HG02970 (cell line): Measurements from ENCODE around the gene ENTREP1.
"Not testable (repeated sequence)": the region's sequence is repeated elsewhere in the genome, so short reads cannot be mapped to it uniquely, and the experiment has no call there.

Source experiments
- ATAC-seq: cut with Tn5 transposase; IDR thresholded peaks from one replicate; pipeline ENCODE4 v1.9.1; 2021; ENCODE audit warnings: mild to moderate bottlenecking, moderate library complexity, moderate number of reproducible peaks; ENCODE audit not compliant: unreplicated experiment, low FRiP score

The ENTREP1 gene

DNA sequence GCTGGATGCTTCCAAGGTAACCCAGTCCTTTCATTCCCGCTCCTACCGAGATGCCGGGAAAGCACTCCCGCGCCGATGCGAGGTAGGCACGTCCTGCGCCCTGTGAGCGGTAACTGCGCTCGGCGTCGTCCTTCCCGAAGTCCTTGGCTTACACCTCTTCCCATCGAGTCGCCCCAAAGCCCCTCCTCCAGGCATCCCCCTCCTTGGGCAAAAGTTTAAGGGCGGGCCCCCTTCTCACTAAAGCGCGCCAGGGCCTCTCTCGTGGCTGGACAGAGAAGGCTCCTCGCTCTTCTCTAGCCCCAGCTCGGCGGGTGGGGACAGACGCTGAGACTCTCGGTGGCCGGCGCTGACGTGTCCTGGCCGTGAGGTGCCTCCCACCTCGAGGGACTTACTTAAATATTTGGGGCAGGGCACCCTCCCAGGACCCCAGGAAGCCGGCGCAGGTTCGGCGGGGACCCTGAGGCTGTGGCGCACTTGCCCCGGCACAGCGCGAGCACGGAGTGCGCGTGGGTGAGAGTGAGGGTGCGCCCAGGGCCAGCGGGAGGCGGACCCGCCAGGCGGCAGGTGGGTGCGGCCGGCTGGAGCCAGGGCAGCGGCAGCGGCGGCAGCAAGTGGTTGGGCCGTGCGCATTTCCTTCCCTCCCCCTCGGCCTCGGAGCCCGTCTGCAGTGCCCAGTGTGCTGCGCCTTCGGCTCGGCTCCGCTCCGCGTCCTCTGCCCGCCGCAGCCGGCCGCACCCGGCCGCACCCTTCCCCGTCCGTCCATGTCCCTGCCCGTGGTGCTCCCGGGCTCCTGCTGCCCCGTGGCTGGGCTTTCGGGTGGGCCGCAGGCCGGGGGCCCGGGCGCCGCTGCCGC is at the start of gene ENTREP1:
Gene ENTREP1, plus strand, starts transcription at position 667 of the 853 bp plus-strand sequence. Its CDS starts 95 bp downstream, at position 762.
- ATAC-seq = no peak

DNA sequence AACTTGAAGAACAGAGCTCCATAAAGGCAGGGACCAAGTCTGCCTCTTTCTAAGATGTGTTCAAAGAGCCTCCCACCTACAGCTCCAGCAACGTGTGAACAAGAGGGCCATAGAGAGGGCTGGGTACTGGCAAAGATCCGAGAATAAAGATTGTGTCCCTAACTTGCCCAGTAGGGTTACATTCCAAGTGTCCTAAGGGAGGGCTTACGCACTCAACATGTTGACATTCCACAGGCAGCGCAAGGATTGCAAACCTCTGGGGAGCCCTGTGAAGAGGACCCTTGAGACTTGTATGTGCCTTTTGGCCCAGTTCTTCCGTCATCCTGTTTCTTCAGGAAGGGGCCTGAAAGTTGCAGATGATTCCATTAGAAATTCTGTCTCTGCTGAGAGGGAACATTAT is 48.2 kb upstream of the ENTREP1 start:
- no peak for ATAC-seq

DNA sequence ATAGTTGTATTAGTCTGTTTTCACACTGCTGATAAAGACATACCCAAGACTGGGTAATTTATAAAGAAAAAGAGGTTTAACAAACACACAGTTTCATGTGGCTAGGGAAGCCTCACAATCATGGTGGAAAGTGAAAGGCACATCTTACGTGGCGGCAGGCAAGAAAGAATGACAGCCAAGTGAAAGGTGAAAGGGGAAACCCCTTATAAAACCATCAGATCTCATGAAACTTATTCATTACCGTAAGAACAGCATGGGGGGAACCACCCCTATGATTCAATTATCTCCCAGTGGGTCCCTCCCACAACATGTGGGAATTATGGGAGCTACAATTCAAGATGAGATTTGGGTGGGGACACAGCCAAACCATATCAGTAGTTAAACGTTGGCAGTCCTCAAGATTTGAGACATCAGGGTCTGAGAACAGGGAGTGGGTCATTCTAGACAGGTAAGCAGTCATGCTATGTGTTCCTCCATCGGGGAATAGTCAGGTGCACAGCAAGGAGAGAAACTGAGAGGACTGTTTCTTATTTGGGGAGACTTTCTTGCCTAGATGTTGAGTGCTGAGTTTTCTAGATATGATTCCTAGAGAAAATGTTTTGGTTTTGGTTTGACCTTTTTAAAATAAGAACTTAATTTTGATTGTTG is 45.8 kb upstream of the ENTREP1 start:
- no peak for ATAC-seq

- no peak for ATAC-seq
Measured at GRCh38 chr9:69279733-69280132, 45.3 kb upstream of the ENTREP1 start.

GRCh38 chr9:69283003-69283402 is 42.0 kb upstream of the ENTREP1 start:
- no peak for ATAC-seq

GRCh38 chr9:69292078-69292477 is 32.9 kb upstream of the ENTREP1 start:
- ATAC-seq = no peak

GRCh38 chr9:69293156-69293555 is 31.9 kb upstream of the ENTREP1 start:
- ATAC-seq = no peak

GRCh38 chr9:69295872-69296552 is 29.0 kb upstream of the ENTREP1 start:
- ATAC-seq = no peak

GRCh38 chr9:69297300-69297980 is 27.6 kb upstream of the ENTREP1 start:
- ATAC-seq = no peak

DNA sequence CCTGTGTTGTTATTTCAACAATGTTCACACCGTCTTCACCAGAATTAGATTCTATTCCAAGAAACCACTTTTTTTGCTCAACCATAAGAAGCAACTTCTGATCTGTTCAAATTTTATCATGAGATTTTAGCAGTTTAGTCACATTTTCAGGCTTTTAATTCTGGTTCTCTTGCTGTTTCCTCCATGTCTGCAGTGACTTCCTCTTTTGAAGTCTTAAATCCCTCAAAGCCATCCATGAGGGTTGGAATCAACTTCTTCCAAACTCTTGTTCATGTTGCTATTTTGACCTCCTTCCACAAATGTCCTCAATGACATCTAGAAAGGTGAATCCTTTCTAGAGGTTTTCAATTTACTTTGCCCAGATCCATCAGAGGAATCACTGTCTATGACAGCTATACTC is 25.7 kb upstream of the ENTREP1 start:
- ATAC-seq = no peak

DNA sequence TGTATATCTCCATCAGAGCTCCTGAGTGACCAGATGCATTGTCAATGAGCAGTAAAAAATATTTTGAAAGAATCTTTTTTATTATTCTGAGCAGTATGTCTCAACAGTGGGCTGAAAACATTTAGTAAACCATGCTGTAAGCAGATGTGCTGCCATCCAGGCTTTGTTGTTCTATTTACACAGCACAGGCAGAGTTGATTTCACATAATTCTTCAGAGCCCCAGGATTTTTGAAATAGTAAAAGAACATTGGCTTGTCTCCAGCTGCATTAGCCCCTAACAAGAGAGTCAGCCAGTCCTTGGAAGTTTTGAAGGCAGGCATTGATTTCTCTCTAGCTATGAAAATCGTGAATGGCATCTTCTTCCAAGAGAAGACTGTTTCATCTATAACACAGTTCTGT is 25.2 kb upstream of the ENTREP1 start:
- ATAC-seq = no peak

DNA sequence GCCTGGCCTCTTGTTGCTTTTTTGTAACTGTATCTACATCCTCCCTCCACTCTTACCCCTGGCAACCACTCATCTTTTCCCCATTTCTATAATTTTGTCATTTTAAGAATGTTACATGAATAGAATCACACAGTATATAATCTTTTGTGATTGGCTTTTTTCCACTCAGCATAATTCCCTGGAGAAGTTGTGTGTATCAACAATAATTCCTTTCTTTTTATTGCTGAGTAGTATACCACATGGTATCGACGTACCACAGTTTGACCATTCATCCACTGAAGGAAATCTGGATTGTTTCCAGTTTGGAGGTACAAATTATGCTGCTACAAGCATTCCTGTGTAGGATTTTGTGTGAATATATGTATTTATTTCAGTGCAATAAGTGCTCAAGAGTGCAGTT is 21.7 kb upstream of the ENTREP1 start:
- ATAC-seq = no peak

- ATAC-seq = not testable (repeated sequence)
Measured at GRCh38 chr9:69306895-69307445, 18.0 kb upstream of the ENTREP1 start.

DNA sequence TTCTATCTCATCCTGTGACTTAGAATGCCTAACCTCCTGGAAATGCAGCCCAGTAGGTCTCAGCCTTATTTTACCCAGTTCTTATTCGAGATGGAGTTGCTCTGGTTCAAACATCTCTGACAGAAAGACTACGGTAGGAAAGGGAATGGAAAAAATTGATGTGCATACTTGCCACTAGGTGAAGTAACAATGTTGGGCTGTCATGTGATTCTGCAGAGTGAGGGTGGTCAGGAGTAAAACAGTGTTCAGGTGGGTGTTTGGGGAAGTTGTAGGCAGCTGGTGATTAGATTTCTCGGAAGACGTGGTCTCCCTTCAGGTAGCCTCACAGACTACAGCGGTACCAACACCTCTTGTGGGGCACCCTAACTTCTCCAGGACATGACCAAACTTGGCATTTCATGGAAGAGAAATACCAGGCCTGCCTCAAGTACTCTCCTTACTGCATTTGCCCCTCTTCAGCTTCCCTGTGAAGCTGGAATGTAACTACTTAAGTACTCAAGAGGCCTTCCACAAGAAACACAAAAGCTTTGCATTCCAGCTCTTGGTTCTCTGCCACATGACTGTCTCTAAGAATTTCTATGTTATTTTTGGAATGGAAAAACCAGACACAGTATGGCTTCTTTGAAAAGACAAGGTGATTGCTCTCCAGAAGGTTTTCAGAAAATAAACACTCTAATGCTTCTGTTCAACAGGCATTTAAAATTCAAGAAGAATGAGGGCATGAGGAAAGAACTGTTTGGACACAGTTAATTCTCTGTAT is 17.4 kb upstream of the ENTREP1 start:
- no peak for ATAC-seq

DNA sequence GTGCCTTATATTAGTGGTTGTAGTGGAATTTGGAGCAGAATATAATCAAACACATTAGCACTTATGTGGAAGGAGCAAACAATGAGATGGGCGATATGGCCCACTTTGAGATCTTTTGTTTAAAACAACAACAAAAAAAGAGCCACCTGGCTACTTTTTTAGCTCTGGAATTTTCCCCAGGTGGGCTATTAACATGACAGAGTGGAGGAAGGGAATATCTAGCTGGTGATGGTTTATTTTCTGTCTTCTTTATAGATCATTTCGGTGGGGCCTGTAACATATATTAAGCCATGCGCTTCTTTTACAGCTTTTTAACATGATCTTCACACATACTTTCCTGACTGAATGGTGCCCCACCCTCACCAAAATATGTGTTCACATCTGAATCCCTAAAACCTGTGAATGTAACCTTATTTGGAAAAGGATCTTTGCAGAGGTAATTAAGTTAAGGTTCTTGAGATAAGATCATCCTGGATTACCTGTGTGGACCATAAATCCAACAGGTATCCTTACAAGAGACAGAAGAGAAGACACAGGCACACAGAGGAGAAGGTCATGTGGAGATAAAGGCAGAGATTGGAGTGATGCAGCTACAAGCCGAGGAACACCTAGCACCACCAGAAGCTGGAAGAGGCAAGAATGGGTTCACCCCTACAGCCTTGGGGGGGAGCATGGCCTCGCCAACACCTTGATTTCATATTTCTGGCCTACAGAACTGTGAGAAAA is 16.6 kb upstream of the ENTREP1 start:
- no peak for ATAC-seq

DNA sequence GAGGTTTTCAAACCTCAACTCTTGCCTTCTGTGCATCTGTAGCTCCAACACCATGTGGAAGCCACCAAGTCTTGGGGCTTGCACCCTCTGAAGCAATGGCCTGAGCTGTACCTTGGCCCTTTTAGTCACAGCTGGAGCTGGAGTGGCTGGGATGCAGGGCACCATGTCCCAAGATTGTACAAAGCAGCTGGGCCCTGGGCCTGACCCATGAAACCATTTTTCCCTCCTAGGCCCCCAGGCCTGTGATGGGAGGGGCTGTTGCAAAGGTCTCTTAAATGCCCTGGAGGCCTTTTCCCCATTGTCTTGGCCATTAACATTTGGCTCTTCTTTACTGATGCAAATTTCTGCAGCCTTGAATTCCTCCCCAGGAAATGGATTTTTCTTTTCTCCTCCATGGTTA is 11.8 kb upstream of the ENTREP1 start:
- no peak for ATAC-seq

GRCh38 chr9:69314547-69314946 is 10.5 kb upstream of the ENTREP1 start:
- no peak for ATAC-seq

GRCh38 chr9:69317081-69317480 is 7.9 kb upstream of the ENTREP1 start:
- no peak for ATAC-seq

DNA sequence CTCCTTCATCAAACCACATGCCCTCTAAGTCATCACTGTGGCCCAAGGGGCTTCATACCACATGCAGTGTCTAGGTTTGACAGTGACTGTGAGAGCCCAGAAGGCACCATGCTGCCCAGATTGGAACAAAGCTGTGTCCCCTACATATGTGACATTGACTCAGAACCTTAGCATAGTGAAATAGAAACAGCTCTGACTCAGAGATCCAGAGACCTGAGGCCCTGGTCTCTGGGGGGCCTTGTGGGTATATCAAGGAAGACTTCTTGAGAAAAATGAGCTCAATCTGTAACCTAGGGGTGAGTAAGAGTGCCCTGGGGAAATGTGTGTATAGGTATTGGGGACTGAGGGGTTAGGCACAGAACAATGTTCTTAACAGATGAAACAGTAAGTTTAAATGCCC is 7.1 kb upstream of the ENTREP1 start:
- no peak for ATAC-seq
